Measurements from ENCODE around the gene CLSTN1. TPM values are rescaled to one million over a fixed set of nuclear protein-coding genes. Genes with fewer than 3 reads are reported as not detected.

The CLSTN1 gene
- total RNA-seq, 1 donor from 2014 or later, result 179 TPM

GRCh38 chr1:9761855-9762254 is 61.9 kb downstream of the CLSTN1 start:
- peaks cover 23% of the 10 kb centered on the region for H3K4me1 Mint-ChIP-seq (ENCODE audit: unreplicated experiment)
- no peak for TF ChIP-seq CTCF (IDR thresholded peaks at IDR 0.05)
- no peak for DNase-seq (ENCODE audit: extremely low spot score, unreplicated experiment)
- no peak overlapping the region for H3K27ac Mint-ChIP-seq (ENCODE audit: unreplicated experiment)
- no peak overlapping the region for H3K4me3 Mint-ChIP-seq (ENCODE audit: unreplicated experiment)
- H3K36me3 Mint-ChIP-seq (ENCODE audit: unreplicated experiment), result peaks cover 9% of the 10 kb centered on the region
- no peaks in the 10 kb centered on the region for H3K9me3 Mint-ChIP-seq (ENCODE audit: unreplicated experiment)
- H3K27me3 Mint-ChIP-seq (ENCODE audit: unreplicated experiment), result no peaks in the 10 kb centered on the region

GRCh38 chr1:9760824-9761223 is 62.9 kb downstream of the CLSTN1 start:
- Mint-ChIP-seq H3K27me3 (ENCODE audit: unreplicated experiment) (no peaks in the 10 kb centered on the region), H3K4me1 (ENCODE audit: unreplicated experiment) (peaks cover 20% of the 10 kb centered on the region), H3K9me3 (ENCODE audit: unreplicated experiment) (no peaks in the 10 kb centered on the region), H3K27ac (ENCODE audit: unreplicated experiment) (no peak overlapping the region), H3K4me3 (ENCODE audit: unreplicated experiment) (no peak overlapping the region), H3K36me3 (ENCODE audit: unreplicated experiment) (peaks cover 9% of the 10 kb centered on the region)
- no peak for DNase-seq (ENCODE audit: extremely low spot score, unreplicated experiment)
- no peak for TF ChIP-seq CTCF (IDR thresholded peaks at IDR 0.05)

DNA sequence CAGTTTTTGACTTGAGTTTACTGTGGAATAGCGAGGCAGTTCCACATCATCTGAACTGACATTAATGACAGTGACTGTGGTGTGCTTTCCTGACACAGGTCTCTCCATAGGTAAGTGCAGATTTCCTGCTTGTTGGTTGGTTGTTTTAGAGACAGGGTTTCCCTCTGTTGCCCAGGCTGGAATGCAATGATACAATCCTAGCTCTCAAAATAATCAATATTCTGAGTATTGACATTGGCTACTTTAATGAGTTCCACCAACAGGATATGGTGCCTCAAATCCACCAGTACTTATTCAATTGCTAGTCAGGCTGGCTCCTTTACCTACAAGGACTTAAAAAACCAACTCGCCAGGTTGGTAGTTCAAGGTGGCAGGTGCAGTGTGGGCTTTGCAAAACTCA is 63.8 kb downstream of the CLSTN1 start:
- Mint-ChIP-seq H3K27me3 (ENCODE audit: unreplicated experiment) (no peaks in the 10 kb centered on the region), H3K4me3 (ENCODE audit: unreplicated experiment) (no peak overlapping the region), H3K4me1 (ENCODE audit: unreplicated experiment) (peaks cover 22% of the 10 kb centered on the region), H3K36me3 (ENCODE audit: unreplicated experiment) (peaks cover 9% of the 10 kb centered on the region), H3K9me3 (ENCODE audit: unreplicated experiment) (no peaks in the 10 kb centered on the region), H3K27ac (ENCODE audit: unreplicated experiment) (no peak overlapping the region)
- no peak for DNase-seq (ENCODE audit: extremely low spot score, unreplicated experiment)
- TF ChIP-seq CTCF (IDR thresholded peaks at IDR 0.05), result no peak

DNA sequence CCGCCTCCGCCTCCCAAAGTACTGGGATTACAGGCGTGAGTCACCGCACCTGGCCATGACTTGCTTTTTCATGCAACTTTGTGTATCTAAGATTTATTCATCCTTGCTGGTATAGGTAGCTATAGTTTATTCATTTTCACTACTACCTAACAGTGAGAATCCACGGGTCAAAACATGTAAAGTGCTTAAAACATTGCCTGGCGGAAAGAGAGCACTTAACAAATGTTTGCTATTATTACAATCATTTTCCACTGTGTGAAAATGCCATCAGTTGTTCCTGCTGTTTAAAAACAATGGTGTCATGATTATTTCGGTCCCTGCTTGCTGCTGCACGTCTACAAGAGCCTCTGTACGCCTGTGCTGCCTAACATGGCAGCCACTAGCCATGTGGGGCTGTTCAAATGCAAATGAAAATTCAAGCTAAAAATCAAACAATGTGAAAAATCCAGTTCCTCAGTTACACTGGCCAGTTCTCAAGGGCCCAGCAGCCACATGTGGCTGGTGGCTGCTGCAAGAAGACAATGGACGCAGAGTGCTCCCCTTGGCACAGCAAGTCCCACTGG is 65.1 kb downstream of the CLSTN1 start:
- DNase-seq (ENCODE audit: extremely low spot score, unreplicated experiment), result no peak
- H3K27ac Mint-ChIP-seq (ENCODE audit: unreplicated experiment), result no peak overlapping the region
- H3K4me1 Mint-ChIP-seq (ENCODE audit: unreplicated experiment), result peaks cover 18% of the 10 kb centered on the region
- H3K27me3 Mint-ChIP-seq (ENCODE audit: unreplicated experiment), result no peaks in the 10 kb centered on the region
- peaks cover 9% of the 10 kb centered on the region for H3K36me3 Mint-ChIP-seq (ENCODE audit: unreplicated experiment)
- H3K4me3 Mint-ChIP-seq (ENCODE audit: unreplicated experiment), result no peak overlapping the region
- TF ChIP-seq CTCF (IDR thresholded peaks at IDR 0.05), result no peak
- no peaks in the 10 kb centered on the region for H3K9me3 Mint-ChIP-seq (ENCODE audit: unreplicated experiment)

DNA sequence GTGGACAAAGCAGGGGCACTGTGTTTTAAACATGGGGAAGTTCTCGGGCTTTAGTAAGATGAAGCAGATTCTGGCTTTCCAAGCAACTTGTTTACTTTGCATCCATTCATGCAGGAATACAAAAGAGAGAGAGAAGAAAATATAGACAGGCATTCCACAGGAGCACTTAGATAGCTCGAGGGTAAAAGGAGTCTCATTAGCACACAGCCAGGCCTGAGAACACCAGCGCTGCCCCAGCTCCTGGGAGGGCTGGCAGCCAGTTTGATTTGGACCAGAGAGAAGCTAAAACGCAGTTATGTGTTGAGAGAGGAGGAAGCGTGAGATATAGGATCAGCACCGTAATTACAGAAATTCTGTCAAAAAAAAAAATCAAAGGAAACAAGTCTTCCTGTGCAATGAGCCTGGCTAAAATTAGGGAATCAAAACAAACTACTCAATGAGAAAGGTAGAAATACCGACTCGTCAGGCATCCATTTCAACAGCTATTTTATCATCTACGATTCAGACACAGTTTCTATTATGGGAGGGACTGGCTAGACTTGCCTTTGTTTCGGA is 68.2 kb downstream of the CLSTN1 start:
- Mint-ChIP-seq H3K27me3 (ENCODE audit: unreplicated experiment) (no peaks in the 10 kb centered on the region), H3K9me3 (ENCODE audit: unreplicated experiment) (no peaks in the 10 kb centered on the region), H3K36me3 (ENCODE audit: unreplicated experiment) (peaks cover 14% of the 10 kb centered on the region), H3K4me3 (ENCODE audit: unreplicated experiment) (peak overlapping the region; percentile 1), H3K27ac (ENCODE audit: unreplicated experiment) (peak overlapping the region; percentile 78), H3K4me1 (ENCODE audit: unreplicated experiment) (peaks cover 24% of the 10 kb centered on the region)
- DNase-seq (ENCODE audit: extremely low spot score, unreplicated experiment), result no peak
- no peak for TF ChIP-seq CTCF (IDR thresholded peaks at IDR 0.05)

All from osteocyte (in vitro differentiated cells).